HepG2 (cell line): ENCODE measurements around the gene SOHLH2. TPM values are rescaled to one million over a fixed set of nuclear protein-coding genes. Genes with fewer than 3 reads are reported as not detected.

Experiments used
- ATAC-seq: fragments of 200-7000 bp; cut with Tn5 transposase; 3 replicates; pipeline ENCODE4 v1.9.1; 2020; ENCODE audit warnings: mild to moderate bottlenecking, moderate library complexity
- BruUV-seq: library from RNA; stranded (reverse); fragments of 400-500 nt; replicated peaks from 2 replicates; lab custom pipeline; 2021; lab: Mats Ljungman, UMichigan
- CTCF ChIA-PET: fragments of 300-600 bp; formaldehyde crosslinking; extraction: SDS; loops from one replicate; lab custom pipeline; 2021; ENCODE audit warnings: low total read pairs, inconsistent platforms, low intra/inter-chr PET ratio; lab: Yijun Ruan, JAX
- POLR2A ChIA-PET: fragments of 350-600 bp; sonication (Branson Sonifier 250); formaldehyde crosslinking; loops from one replicate; lab custom pipeline; 2020; ENCODE audit warnings: antibody characterized with exemption, inconsistent platforms; lab: Yijun Ruan, JAX
- DNase-seq: peaks from one replicate; pipeline ENCODE4 v3.0.0-alpha.2; 2015; ENCODE audit warnings: low spot score
- FAIRE-seq: peaks from 3 replicates; lab custom pipeline; 2011; peaks lifted over from hg19 to GRCh38; lab: Jason Lieb, UNC
- H2AFZ ChIP-seq: one replicate; pipeline ENCODE4 v1.6.1; 2011; ENCODE audit warnings: low read length, inconsistent platforms
- H3K27ac ChIP-seq: fragments of 300-600 bp; 3 replicates; pipeline ENCODE4 v1.8.0; 2011; ENCODE audit warnings: mixed run types, mild to moderate bottlenecking, mixed read lengths, low read length, inconsistent platforms; ENCODE audit not compliant: insufficient read depth; ENCODE audit errors: extremely low read length
- H3K27me3 ChIP-seq, 2 experiments: fragments of 200-600 bp in 1 of 2; 2 replicates in 1 of 2; 3 replicates in 1 of 2; pipeline versions ENCODE4 v1.6.0 to v1.8.0; 2011; ENCODE audit warnings: low read length in 2 of 2, mild to moderate bottlenecking in 2 of 2, moderate library complexity in 2 of 2, inconsistent platforms in 1 of 2; ENCODE audit not compliant: insufficient read depth in 2 of 2, control insufficient read depth in 1 of 2
- H3K36me3 ChIP-seq, 2 experiments: fragments of 200-600 bp in 1 of 2; replicated peaks in 1 of 2; 2 replicates in 1 of 2; 3 replicates in 1 of 2; pipeline versions ENCODE4 v1.5.1 to v1.8.0; 2011; ENCODE audit warnings: low read length in 2 of 2, inconsistent platforms in 1 of 2; ENCODE audit not compliant: insufficient read depth in 2 of 2, control insufficient read depth in 1 of 2
- H3K4me1 ChIP-seq: 2 replicates; pipeline ENCODE4 v1.5.1; 2012; ENCODE audit warnings: low read length, inconsistent platforms; ENCODE audit not compliant: insufficient read depth
- H3K4me2 ChIP-seq: 2 replicates; pipeline ENCODE4 v1.6.0; 2011; ENCODE audit warnings: low read depth, low read length, inconsistent platforms
- H3K4me3 ChIP-seq, 3 experiments: fragments of 200-600 bp in 1 of 3; sonication (generic), shearing (Covaris generic) in 1 of 3; replicated peaks in 1 of 3; 2 replicates each; pipeline ENCODE4 v1.5.1; 2011 to 2016; ENCODE audit warnings: low read length in 3 of 3, inconsistent platforms in 2 of 3, low read depth in 2 of 3, mild to moderate bottlenecking in 2 of 3, control low read depth in 1 of 3, mixed read lengths in 1 of 3; ENCODE audit not compliant: insufficient read depth in 1 of 3
- H3K79me2 ChIP-seq: one replicate; pipeline ENCODE4 v1.6.1; 2011; ENCODE audit warnings: low read length, inconsistent platforms; ENCODE audit not compliant: insufficient read depth
- H3K9ac ChIP-seq: 2 replicates; pipeline ENCODE4 v1.6.0; 2011; ENCODE audit warnings: mild to moderate bottlenecking, low read depth, low read length, inconsistent platforms; ENCODE audit not compliant: insufficient read depth
- H3K9me3 ChIP-seq: 2 replicates; pipeline ENCODE4 v1.5.1; 2012; ENCODE audit warnings: mild to moderate bottlenecking, low read length
- H4K20me1 ChIP-seq: 2 replicates; pipeline ENCODE4 v1.6.0; 2011; ENCODE audit warnings: inconsistent platforms, mild to moderate bottlenecking, low read length, moderate library complexity; ENCODE audit not compliant: insufficient read depth
- HNRNPL ChIP-seq: fragments of 200-400 bp; formaldehyde crosslinking; IDR thresholded peaks from 2 replicates; pipeline ENCODE4 v1.6.1; 2017; ENCODE audit warnings: mild to moderate bottlenecking, low read depth, low read length
- MAFF ChIP-seq: IDR thresholded peaks from 2 replicates; pipeline ENCODE4 v1.6.1; 2011; ENCODE audit warnings: low read depth, low read length, improper control_type of control experiment
- TEAD3 ChIP-seq: optimal IDR thresholded peaks from 2 replicates; pipeline ENCODE3; 2016; ENCODE audit warnings: borderline replicate concordance
- ZBTB40 ChIP-seq, 2 experiments: fragments of 450-650 bp in 1 of 2; sonication (generic) in 1 of 2; formaldehyde crosslinking in 1 of 2; IDR thresholded peaks; 2 replicates each; pipeline versions ENCODE4 v1.6.1 to v1.8.0; 2016 to 2022; ENCODE audit warnings: antibody characterized with exemption in 1 of 2, mild to moderate bottlenecking in 1 of 2, missing genetic modification reagents in 1 of 2
- ZNF232 ChIP-seq: sonication (generic); formaldehyde crosslinking; IDR thresholded peaks from 2 replicates; pipeline ENCODE4 v1.4.0; 2020; ENCODE audit warnings: missing genetic modification reagents, borderline replicate concordance
- ZNF740 ChIP-seq: sonication (generic); formaldehyde crosslinking; IDR thresholded peaks from 2 replicates; pipeline ENCODE4 v1.4.0; 2020; ENCODE audit warnings: missing genetic modification reagents
- WGBS: methylation state at CpG from one replicate; pipeline ENCODE4 v1.1.6; 2017; ENCODE audit warnings: low lambda C conversion rate; 5-methylcytosine and 5-hydroxymethylcytosine counted together
- in situ Hi-C: cut with HindIII; loops from 2 replicates; pipeline ENCODE4 v1.10.0; 2017; ENCODE audit warnings: low pct_unique_long_range_greater_than_20kb; ENCODE audit not compliant: extremely low pct_ligation_motif_present
- intact Hi-C: fragments of 100-400 bp; cut with micrococcal nuclease; formaldehyde crosslinking; loops from one replicate; pipeline ENCODE4 v1.10.0; 2022; ENCODE audit not compliant: unreplicated experiment
- polyA plus RNA-seq, 8 experiments: library from polyadenylated mRNA; depleted of rRNA in 3 of 8; stranded (reverse) in 7 of 8; unstranded in 1 of 8; fragments of >200 nt; fragmentation: Illumina TruSeq in 4 of 8; extraction: Trizol in 4 of 8; gene quantifications; 2 replicates each; pipeline versions ENCODE4 v1.2.1 to v1.2.3, GENCODE V29; 2011 to 2016; ENCODE audit warnings: low read depth in 4 of 8, missing spikeins in 1 of 8, mixed read lengths in 1 of 8; ENCODE audit not compliant: insufficient read depth in 1 of 8
- total RNA-seq, 5 experiments: library from RNA; depleted of rRNA; stranded (reverse); fragments of >200 nt; fragmentation: Illumina TruSeq; extraction: Trizol; gene quantifications; 2 replicates each; pipeline ENCODE4 v1.2.3, GENCODE V29; 2016; ENCODE audit warnings: low read depth in 1 of 5
- TF ChIP-seq, protein P1 (sequence below): sonication (generic); formaldehyde crosslinking; IDR thresholded peaks from 2 replicates; pipeline ENCODE4 v1.5.1; 2020; ENCODE audit warnings: mild to moderate bottlenecking, missing genetic modification reagents, moderate library complexity
- TF ChIP-seq, protein P2 (sequence below): sonication (generic); formaldehyde crosslinking; IDR thresholded peaks from 2 replicates; pipeline ENCODE4 v1.5.0; 2020; ENCODE audit warnings: mild to moderate bottlenecking, missing genetic modification reagents

The SOHLH2 gene
- total and polyA plus RNA-seq, 2 of the 13 experiments (the other 11 are each of a cell fraction or from before 2014, with no cell fraction given) = not detected

DNA sequence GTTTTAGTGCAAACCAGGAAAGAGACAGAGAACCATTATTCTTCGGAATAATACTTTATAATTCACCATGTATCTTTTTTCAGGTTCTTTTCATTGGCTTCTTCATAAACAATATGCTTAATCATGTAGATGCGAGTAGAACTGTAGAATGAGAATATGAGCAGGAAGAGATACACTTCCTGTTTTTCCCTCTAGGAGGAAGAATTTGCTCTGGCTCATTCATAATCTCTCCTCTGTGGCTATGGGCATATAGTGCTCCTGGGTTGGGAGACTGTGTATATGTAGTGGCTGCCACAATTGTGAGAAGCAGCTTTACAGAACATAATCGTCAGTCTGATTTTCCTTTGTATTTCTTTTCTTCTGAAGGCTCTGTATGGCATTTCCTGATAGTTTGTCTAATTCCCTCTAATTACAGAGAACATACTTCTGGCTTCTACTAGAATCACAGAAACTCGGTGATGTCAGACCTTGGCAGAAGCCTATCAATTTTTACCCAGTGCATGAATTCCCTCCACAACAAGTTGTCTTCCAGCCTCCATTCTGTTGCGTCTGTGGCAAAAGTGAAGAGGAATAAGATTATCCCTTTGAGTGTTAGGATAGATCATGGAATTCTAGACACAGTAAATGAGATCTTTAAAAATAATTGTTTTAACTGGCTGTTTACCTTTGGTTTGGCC, 80.3 kb downstream of the SOHLH2 start:
- H3K4me2 ChIP-seq = no peak overlapping the region
- H3K9me3 ChIP-seq = no peaks in the 10 kb centered on the region
- ATAC-seq (no peak), DNase-seq (no peak), FAIRE-seq (no peak)
- H3K4me1 ChIP-seq = no peaks in the 10 kb centered on the region
- H3K9ac ChIP-seq = no peak overlapping the region
- WGBS = 7% methylated on average over 5 of the region's 5 CpGs
- intact Hi-C loops (no loop called here), in situ Hi-C loops (no loop called here)
- H3K79me2 ChIP-seq = no peaks in the 10 kb centered on the region
- H3K27ac ChIP-seq = no peak overlapping the region
- H2AFZ ChIP-seq = no peak overlapping the region
- no peak overlapping the region for H3K4me3 ChIP-seq
- BruUV-seq = no TSS peak
- H3K27me3 ChIP-seq = peaks cover 2 to 24% of the 10 kb centered on the region in 2 experiments; a peak in 3 of 5 replicates
- ChIA-PET CTCF (no interaction called here), POLR2A (no interaction called here)
- H3K36me3 ChIP-seq = no peaks in the 10 kb centered on the region
- no peaks in the 10 kb centered on the region for H4K20me1 ChIP-seq
- TF ChIP-seq, protein P1, sequence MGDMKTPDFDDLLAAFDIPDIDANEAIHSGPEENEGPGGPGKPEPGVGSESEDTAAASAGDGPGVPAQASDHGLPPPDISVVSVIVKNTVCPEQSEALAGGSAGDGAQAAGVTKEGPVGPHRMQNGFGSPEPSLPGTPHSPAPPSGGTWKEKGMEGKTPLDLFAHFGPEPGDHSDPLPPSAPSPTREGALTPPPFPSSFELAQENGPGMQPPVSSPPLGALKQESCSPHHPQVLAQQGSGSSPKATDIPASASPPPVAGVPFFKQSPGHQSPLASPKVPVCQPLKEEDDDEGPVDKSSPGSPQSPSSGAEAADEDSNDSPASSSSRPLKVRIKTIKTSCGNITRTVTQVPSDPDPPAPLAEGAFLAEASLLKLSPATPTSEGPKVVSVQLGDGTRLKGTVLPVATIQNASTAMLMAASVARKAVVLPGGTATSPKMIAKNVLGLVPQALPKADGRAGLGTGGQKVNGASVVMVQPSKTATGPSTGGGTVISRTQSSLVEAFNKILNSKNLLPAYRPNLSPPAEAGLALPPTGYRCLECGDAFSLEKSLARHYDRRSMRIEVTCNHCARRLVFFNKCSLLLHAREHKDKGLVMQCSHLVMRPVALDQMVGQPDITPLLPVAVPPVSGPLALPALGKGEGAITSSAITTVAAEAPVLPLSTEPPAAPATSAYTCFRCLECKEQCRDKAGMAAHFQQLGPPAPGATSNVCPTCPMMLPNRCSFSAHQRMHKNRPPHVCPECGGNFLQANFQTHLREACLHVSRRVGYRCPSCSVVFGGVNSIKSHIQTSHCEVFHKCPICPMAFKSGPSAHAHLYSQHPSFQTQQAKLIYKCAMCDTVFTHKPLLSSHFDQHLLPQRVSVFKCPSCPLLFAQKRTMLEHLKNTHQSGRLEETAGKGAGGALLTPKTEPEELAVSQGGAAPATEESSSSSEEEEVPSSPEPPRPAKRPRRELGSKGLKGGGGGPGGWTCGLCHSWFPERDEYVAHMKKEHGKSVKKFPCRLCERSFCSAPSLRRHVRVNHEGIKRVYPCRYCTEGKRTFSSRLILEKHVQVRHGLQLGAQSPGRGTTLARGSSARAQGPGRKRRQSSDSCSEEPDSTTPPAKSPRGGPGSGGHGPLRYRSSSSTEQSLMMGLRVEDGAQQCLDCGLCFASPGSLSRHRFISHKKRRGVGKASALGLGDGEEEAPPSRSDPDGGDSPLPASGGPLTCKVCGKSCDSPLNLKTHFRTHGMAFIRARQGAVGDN (CRISPR knock-in tag) = no peak
- TF ChIP-seq, protein P2, sequence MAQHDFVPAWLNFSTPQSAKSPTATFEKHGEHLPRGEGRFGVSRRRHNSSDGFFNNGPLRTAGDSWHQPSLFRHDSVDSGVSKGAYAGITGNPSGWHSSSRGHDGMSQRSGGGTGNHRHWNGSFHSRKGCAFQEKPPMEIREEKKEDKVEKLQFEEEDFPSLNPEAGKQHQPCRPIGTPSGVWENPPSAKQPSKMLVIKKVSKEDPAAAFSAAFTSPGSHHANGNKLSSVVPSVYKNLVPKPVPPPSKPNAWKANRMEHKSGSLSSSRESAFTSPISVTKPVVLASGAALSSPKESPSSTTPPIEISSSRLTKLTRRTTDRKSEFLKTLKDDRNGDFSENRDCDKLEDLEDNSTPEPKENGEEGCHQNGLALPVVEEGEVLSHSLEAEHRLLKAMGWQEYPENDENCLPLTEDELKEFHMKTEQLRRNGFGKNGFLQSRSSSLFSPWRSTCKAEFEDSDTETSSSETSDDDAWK (CRISPR knock-in tag) = no peak
- TF ChIP-seq HNRNPL = no peak
- no peak for TF ChIP-seq ZNF740 (CRISPR knock-in tag)
- TF ChIP-seq MAFF = no peak
- TF ChIP-seq ZNF232 (CRISPR knock-in tag) = no peak
- no peak for TF ChIP-seq ZBTB40 (IDR thresholded peaks at IDR 0.05)
- TF ChIP-seq ZBTB40 (CRISPR knock-in tag; IDR thresholded peaks at IDR 0.05) = no peak
- TF ChIP-seq TEAD3 = no peak
